SH-SY5Y (cell line): ENCODE measurements around the gene ACAD9.

Experiments used
- GATA2 ChIP-seq: IDR thresholded peaks from 2 replicates; pipeline ENCODE4 v1.6.1; 2011; ENCODE audit warnings: mild to moderate bottlenecking, low read depth, low read length
- GATA3 ChIP-seq: IDR thresholded peaks from 2 replicates; pipeline ENCODE4 v1.6.1; 2011; ENCODE audit warnings: low read depth, mild to moderate bottlenecking, low read length, moderate library complexity

ACAD9 gene

DNA sequence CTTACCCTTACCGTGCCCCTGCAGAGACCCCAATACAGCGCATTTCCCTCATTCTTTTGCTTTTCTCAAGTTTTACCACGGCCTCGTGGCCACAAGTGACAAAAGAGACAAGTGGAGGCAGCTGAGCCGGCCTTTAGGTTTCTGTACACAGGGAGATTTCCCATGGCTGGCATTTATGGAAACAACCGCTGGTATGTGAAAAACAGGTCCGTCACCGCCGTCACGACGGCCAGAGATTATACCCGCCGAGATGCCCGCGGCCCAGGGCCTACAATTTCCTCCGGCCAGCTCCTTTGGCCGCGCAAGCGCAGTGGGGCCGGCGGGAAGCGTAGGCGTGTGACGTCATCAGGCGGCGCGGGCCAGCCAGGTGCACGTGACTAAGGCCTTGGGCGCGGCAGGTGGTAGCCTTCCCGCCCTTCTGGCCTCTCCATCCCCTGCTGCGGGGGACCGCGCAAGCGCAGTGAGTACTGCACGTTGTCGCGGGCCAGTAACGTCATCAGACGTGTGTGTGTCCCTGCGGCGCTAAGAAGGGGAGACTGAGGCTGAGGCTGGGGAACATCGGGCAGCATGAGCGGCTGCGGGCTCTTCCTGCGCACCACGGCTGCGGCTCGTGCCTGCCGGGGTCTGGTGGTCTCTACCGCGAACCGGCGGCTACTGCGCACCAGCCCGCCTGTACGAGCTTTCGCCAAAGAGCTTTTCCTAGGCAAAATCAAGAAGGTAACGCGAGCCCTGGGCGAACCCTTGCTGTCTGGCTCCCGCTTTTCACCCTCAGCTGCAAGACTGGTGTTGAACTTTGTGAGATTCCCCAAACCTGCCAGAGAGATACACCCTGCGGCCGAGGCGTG is at the start of gene ACAD9:
ACAD9 (plus strand) TSS at position 496 of the 845 bp plus-strand sequence; CDS start at position 568, 72 bp downstream.
- TF ChIP-seq GATA3 = no peak

DNA sequence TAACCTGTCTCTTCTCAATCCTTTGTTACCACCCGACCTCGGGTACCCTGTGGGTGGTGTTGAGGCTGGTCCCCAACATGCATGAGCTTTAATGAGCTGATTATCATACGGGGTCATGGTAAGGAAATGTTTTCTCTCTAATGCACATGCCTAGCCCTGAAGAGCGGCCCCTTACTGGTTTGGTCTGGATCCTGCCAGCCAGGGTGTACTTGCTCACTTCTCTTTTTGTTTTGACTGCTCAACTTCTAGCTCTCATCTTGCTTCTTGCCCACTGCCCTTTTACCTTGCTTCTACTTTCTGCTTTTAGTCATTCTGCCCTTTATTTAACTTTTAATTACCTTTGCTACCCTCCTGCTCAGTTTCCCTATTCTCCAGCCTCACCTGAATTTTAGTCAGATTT is 44.3 kb upstream of the ACAD9 start:
- TF ChIP-seq GATA2 = no peak
- no peak for TF ChIP-seq GATA3

GRCh38 chr3:128841926-128842920 is 37.2 kb upstream of the ACAD9 start:
- TF ChIP-seq GATA2 (no peak), GATA3 (no peak)

DNA sequence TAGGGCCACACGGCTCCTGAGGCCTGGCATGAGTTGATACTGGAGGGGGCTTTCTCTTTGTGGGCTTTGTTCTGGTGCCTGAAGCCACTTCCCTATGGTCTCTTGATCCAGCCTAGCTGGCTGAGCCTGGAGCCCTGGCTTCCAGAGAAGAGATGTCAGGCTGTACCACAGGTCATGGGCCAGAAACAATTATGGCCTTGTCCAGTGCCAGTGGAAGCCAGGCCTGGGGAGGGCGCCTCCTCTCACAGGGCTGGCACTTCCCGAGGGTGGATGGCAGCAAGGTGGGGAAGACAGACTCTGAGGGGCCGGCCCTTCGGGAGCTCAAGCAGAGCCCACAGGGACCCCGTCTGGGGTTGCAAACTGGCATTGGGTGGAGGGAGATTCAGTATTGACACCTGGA is 34.9 kb upstream of the ACAD9 start:
- no peak for TF ChIP-seq GATA2

DNA sequence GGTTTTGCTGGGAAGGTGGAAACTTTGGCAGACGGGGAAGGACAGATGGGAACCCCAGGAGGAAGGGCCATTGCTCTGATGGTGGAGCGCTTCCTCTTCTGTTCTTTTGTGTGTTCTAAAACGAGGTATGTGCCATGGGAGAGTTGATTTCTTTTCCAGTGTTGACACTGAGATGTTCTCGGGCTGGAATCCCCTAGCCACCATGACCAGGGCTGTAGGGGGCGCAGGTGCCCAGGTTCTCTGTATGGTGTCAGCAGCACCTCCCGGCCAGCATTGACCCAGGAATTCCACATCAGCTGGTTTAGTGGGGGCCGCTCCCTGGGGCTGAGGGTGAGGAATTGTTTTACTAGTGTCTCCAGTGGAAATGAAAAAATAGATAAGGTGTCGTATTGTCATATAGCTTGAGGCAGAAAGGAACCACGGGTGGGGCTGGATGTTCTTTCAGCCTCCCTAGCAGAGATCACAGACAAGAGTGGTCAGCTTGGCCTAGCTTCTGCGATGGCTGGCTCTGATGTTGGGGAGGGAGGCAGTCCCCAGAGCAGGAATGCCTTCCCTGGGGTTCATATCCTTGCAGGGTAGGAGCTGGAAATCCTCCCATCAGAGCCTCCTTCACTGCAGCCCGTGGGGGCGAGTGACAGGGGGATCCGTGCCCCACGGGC is 34.2 kb upstream of the ACAD9 start:
- TF ChIP-seq GATA2 = no peak

DNA sequence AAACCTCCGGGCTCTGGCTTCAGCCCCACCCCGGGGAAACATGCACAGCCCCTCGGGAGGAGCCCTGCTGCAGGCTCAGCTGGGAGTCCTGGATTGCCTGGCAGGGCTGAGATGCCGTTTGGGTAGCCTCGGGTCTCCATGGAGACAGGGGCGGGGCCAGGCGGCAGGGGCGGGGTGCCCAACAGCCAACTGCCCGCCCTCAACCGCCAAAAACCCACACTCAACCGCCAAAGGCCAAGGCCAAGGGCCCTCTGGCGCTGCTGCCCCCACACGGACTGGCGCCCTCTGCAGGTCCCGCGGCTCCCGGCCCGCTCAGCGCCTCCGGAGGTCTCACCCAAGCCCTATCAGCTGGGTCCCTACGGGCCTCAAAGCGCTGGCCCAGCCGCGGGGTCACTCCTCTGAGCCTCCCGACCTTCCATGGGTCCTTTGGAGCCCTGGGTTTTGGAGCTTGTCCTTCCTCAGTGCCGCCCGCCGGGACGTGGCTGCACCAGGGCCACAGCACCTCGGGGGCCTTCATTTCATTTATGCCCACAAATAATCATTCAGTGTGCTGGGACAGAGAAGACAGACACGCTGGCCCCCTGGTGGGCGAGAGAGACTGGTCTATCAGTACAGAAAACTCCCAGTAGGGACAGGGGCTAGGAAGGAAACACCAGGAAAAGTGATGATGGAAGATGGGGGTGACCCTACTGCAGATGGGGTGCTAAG is 33.5 kb upstream of the ACAD9 start:
- no peak for TF ChIP-seq GATA3
- TF ChIP-seq GATA2 = no peak

DNA sequence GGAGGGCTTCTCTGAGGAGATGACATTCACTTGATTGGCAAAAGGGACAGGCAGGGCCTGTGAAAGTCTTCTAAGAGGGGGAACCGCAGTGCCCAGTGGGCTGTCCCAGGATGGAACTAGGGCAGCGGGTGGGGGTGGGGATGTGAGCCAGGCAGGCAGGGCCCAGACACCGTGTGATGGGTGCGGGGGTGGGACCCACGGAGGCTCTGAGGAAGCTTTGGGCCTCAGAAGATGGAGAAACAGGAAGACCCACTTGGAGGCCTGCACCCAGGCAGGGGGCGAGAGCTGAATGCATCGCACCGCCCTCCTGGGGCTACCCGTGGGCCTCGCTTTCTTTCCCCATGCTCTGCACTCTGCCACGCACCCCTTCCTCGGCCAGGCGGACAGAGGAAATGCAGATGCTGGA is 32.9 kb upstream of the ACAD9 start:
- TF ChIP-seq GATA3 = no peak
- no peak for TF ChIP-seq GATA2

DNA sequence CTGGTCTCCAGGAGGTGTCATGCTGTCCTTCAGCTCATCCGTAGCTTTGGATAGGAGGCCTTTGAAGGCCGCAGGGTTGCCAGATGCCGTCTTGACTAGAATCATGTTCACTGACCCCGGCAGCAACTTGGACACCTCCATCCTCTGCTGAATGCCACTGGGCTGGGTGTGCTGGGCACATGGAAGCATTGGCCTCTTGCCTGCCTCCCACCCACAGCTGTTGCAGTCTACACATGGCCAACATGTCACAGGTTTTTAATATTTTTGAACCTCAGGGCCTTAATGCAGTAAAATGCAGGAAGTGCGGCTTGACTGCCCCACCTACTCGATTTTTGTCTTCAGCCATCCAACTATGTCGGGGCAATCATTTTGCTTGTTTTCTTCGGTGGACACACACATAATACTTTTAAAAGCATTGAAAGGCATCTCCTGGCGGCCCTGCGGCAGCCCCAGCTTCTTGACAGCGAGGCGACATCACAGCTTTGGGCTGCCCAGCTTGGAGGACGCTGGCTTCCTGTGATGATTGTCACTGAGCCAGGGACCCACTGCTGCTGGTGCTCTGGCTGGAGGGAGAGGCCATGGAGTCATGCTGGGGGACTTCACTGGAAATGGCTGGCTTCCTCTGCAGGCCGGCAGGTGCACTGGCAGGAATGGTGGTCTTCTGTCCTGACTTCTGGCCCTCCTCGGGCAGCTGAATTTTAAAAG is 31.6 kb upstream of the ACAD9 start:
- TF ChIP-seq GATA2 (no peak), GATA3 (no peak)

- TF ChIP-seq GATA2 (no peak), GATA3 (no peak)
Observed at GRCh38 chr3:128848936-128849335, 30.5 kb upstream of the ACAD9 start.

DNA sequence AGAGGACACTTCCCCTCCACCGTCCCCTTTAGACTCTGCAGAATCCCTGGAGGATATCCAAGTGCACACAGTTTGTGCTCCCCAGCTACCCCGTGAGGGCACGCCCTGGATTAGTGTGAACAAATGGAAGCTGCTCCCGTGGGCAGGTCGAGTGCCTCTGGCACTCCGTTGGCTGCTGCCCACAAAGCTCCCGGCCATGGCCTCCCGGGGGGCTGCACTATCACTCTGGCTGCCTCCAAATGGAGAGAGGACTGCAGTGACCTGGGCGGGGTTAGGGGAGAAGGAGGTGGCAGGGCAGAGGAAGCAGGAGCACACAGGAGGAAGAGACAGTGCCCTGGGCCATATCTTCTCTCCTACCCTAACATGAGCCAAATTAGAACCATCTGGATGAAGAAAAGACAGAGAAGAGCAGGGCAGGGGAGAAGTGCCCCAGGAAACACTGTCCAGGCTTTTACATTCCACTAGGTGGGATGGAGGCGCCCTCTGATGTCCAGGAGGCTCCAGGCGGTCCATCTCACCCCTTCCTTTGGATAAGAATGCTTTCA is 29.4 kb upstream of the ACAD9 start:
- TF ChIP-seq GATA3 (no peak), GATA2 (no peak)

DNA sequence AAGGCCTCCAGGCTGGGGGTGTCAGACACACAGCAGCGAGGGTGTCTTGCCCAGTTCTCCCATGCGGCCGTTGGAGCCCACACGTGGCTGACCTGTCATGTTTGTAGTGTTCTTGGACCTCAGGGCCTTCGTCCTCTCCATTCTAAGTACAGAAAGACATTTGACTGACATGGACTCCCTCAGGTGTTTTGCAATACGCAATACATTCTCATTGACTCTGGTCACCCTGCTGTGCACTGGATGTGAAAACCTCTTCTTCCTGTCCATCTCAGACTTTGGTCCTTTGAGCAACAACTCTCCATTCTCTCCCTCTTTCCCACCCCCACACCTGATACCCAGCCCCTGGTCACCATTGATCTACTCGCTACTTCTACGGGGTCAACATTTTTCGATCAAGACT is 28.9 kb upstream of the ACAD9 start:
- TF ChIP-seq GATA3 = no peak
- no peak for TF ChIP-seq GATA2

DNA sequence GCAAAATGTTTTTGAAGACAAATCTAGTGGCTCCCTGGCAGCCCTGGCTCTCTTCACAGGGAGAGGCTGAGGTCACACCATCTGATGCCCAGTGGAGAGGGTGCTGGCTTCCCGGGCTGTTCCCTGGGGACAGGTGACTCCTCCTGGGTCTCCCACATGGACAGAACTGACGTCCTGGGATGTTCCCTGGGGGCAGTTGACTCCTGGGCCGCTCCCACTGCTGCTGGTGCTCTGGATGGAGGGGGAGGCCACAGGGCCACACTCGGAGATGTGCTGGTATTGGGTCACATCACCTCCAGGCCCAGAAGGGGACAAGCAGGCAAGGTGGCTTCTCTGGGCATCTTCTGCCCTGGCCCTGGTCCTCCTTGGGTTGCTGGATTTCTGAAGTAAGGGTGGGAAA is 27.8 kb upstream of the ACAD9 start:
- TF ChIP-seq GATA3 (no peak), GATA2 (no peak)

GRCh38 chr3:128853826-128854225 is 25.6 kb upstream of the ACAD9 start:
- TF ChIP-seq GATA3 (no peak), GATA2 (no peak)

DNA sequence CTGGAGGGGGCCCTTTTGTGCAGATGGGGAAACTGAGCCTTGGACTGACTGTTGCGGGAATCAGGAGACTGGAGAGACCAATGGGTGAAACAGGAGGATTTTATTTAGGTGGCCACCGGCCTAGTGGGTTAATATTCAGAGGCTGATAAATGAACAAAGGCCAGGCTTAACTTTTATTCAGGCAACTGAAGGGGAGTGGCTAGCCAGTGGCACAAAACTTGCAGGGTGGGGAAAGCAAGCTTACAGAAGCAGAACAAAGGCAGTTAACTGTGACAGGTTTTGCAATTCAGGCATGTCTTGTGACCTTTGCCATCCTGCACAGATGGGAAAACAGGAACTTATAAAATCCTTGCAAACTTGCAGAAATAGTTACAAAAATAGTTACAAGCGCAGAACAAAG is 24.9 kb upstream of the ACAD9 start:
- no peak for TF ChIP-seq GATA2
- no peak for TF ChIP-seq GATA3
